Left ventricle myocardium inferior (tissue), 1 donor: ENCODE measurements around the gene CHIC2. TPM values are rescaled to one million over a fixed set of nuclear protein-coding genes. Genes with fewer than 3 reads are reported as not detected.

Experiments used
- DNase-seq: peaks from one replicate; pipeline ENCODE4 v3.0.0-alpha.2; 2020
- H3K27ac ChIP-seq: fragments of 200-600 bp; replicated peaks from 2 replicates; pipeline ENCODE4 v1.8.0; 2021
- H3K27me3 ChIP-seq: fragments of 200-600 bp; 2 replicates; pipeline ENCODE4 v1.8.0; 2021; ENCODE audit warnings: low read depth
- H3K36me3 ChIP-seq: fragments of 200-600 bp; 2 replicates; pipeline ENCODE4 v1.8.0; 2021
- H3K4me1 ChIP-seq: fragments of 200-600 bp; 2 replicates; pipeline ENCODE4 v1.8.0; 2021
- H3K4me3 ChIP-seq: fragments of 200-600 bp; 2 replicates; pipeline ENCODE4 v1.8.0; 2021; ENCODE audit warnings: mild to moderate bottlenecking, moderate library complexity
- H3K9me3 ChIP-seq: fragments of 200-600 bp; replicated peaks from 2 replicates; pipeline ENCODE4 v1.8.0; 2021
- intact Hi-C: fragments of 100-400 bp; cut with micrococcal nuclease; formaldehyde crosslinking; loops from one replicate; pipeline ENCODE4 v1.11.0; 2022
- total RNA-seq: library from RNA; stranded (reverse); fragmentation: NEBNext Ultra II Directional; extraction: Animal tissue kit (Norgen Biotek cat#: 25700); gene quantifications from one replicate; pipeline ENCODE4 v1.2.1, GENCODE V29; 2021
- TF ChIP-seq, protein P1 (sequence below): fragments of 200-600 bp; IDR thresholded peaks from 2 replicates; pipeline ENCODE4 v1.8.0; 2021; ENCODE audit warnings: antibody characterized with exemption, mild to moderate bottlenecking, borderline replicate concordance
- donor health status: DM: no; HTN: yes; CAD: no; lungs with severe emphysema.

CHIC2 gene
- total RNA-seq, 1 donor from 2014 or later, result 9.1 TPM

DNA sequence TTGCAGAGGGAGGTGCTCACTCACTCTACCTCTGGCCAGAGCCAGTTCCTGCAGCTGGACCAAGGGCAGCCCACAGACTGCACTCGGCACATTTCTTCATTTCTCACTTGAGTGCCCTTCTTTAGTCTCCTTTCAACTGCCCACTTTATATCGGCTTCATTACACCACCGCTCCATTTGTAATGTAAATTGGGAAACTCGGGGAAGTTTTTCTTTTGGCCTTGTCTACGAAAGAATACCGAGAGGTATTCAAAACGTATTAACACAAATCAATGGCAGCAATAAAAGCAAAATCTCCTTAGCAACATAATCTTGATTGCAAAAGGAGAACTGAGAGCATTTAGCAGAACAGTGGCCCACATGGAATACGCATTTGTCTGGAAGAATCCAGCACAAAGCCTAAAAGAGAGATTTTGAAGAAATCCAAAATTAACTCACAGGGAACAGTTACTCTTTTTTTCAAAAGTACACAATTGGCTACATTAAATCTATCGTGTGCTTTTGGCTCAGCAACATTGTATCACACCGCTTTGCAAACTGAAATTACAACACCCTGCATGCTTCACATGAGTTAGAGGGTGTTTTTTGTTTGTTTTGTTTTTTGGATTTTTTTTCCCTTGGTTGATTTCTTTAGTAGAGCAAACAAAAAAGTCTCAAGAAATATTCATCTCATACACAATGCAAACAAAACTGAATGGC, 62.6 kb downstream of the CHIC2 start:
- Histone ChIP-seq H3K36me3 (no peaks in the 10 kb centered on the region), H3K9me3 (no peaks in the 10 kb centered on the region), H3K4me3 (no peak overlapping the region), H3K4me1 (peaks cover 6% of the 10 kb centered on the region), H3K27me3 (no peaks in the 10 kb centered on the region), H3K27ac (no peak overlapping the region)
- DNase-seq, result no peak
- intact Hi-C loops, result no loop called here
- TF ChIP-seq, protein P1, sequence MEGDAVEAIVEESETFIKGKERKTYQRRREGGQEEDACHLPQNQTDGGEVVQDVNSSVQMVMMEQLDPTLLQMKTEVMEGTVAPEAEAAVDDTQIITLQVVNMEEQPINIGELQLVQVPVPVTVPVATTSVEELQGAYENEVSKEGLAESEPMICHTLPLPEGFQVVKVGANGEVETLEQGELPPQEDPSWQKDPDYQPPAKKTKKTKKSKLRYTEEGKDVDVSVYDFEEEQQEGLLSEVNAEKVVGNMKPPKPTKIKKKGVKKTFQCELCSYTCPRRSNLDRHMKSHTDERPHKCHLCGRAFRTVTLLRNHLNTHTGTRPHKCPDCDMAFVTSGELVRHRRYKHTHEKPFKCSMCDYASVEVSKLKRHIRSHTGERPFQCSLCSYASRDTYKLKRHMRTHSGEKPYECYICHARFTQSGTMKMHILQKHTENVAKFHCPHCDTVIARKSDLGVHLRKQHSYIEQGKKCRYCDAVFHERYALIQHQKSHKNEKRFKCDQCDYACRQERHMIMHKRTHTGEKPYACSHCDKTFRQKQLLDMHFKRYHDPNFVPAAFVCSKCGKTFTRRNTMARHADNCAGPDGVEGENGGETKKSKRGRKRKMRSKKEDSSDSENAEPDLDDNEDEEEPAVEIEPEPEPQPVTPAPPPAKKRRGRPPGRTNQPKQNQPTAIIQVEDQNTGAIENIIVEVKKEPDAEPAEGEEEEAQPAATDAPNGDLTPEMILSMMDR, result no peak

- peaks cover 10% of the 10 kb centered on the region for H3K36me3 ChIP-seq
- intact Hi-C loops, result no loop called here
- H3K4me3 ChIP-seq, result no peak overlapping the region
- TF ChIP-seq, protein P1, result no peak
- H3K9me3 ChIP-seq, result no peaks in the 10 kb centered on the region
- no peaks in the 10 kb centered on the region for H3K4me1 ChIP-seq
- H3K27me3 ChIP-seq, result no peaks in the 10 kb centered on the region
- no peak for DNase-seq
- H3K27ac ChIP-seq, result no peak overlapping the region
Observed at GRCh38 chr4:53997898-53998297, 66.5 kb downstream of the CHIC2 start.

GRCh38 chr4:53994382-53995102, 69.9 kb downstream of the CHIC2 start:
- TF ChIP-seq, protein P1, result no peak
- no peak for DNase-seq
- intact Hi-C loops, result no loop called here
- no peak overlapping the region for H3K4me3 ChIP-seq
- H3K27ac ChIP-seq, result no peak overlapping the region
- no peaks in the 10 kb centered on the region for H3K27me3 ChIP-seq
- no peaks in the 10 kb centered on the region for H3K9me3 ChIP-seq
- H3K36me3 ChIP-seq, result peaks cover 10% of the 10 kb centered on the region
- peaks cover 3% of the 10 kb centered on the region for H3K4me1 ChIP-seq

DNA sequence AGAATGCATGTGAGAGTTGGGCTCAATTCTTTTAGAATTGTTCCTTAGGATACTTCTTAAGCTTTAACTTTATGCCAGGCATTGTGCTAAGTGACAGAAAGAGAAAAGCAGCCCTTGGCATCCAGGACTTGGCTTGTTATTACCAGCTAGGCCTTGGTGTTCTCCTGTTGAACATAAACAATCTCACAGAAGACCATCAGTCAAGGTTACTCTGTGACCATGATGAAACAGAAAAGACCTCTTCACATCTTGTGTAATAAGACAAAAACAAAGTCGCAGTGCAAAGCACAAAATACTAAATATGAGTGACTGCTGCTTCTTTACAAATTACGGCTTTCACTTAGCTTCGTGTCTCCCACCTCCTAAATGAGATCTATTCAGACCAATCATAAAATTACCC, 71.6 kb downstream of the CHIC2 start:
- no peak overlapping the region for H3K27ac ChIP-seq

DNA sequence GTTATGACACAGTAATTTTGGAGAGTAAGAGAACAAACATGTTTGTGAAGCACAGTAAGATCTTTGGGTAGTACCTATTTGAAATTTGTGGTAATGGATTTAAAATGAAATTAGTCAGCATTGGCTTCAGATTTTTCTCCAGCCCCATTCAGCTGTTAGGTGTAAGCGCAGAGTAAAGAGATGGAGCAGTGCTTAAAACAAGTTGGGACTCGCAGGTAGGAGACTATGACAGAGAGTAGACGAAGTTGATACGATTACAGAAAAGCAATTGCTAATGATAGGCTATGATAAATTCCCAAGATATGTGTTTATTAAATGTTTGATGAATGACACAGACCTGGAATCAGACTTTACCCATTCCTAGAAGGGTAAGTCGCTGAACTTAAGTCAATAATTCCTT, 72.6 kb downstream of the CHIC2 start:
- Histone ChIP-seq H3K27ac (no peak overlapping the region), H3K36me3 (peaks cover 10% of the 10 kb centered on the region), H3K27me3 (no peaks in the 10 kb centered on the region), H3K9me3 (no peaks in the 10 kb centered on the region), H3K4me3 (no peak overlapping the region), H3K4me1 (peaks cover 3% of the 10 kb centered on the region)
- TF ChIP-seq, protein P1, result no peak
- intact Hi-C loops, result no loop called here
- no peak for DNase-seq

More for the DNA sequence above, 71.6 kb downstream of the CHIC2 start:
- DNase-seq, result no peak
- Histone ChIP-seq H3K4me1 (peaks cover 3% of the 10 kb centered on the region), H3K4me3 (no peak overlapping the region), H3K27me3 (no peaks in the 10 kb centered on the region), H3K9me3 (no peaks in the 10 kb centered on the region), H3K36me3 (peaks cover 10% of the 10 kb centered on the region)
- intact Hi-C loops, result no loop called here
- TF ChIP-seq, protein P1, result no peak
